Endothelial cell of umbilical vein (primary cell): Measurements from ENCODE around the gene FTO. TPM values are rescaled to one million over a fixed set of nuclear protein-coding genes. Genes with fewer than 3 reads are reported as not detected.

Experiments
- BruUV-seq: library from RNA; stranded (reverse); fragments of 400-500 nt; replicated peaks from 2 replicates; lab custom pipeline; 2021; lab: Mats Ljungman, UMichigan
- CTCF ChIA-PET: fragments of 300-600, 350-600 bp; sonication (Branson Sonifier 250); formaldehyde crosslinking; loops from one replicate; lab custom pipeline; 2021; ENCODE audit warnings: antibody characterized with exemption, inconsistent platforms; lab: Charles Lee
- POLR2A ChIA-PET: fragments of 300-600, 350-600 bp; sonication (Branson Sonifier 250); formaldehyde crosslinking; loops from one replicate; lab custom pipeline; 2021; ENCODE audit warnings: antibody characterized with exemption, inconsistent platforms; lab: Charles Lee
- DNase-seq: peaks from one replicate; pipeline ENCODE4 v3.0.0-alpha.2; 2011; ENCODE audit warnings: low read depth, low spot score
- FAIRE-seq: peaks from 2 replicates; lab custom pipeline; 2011; peaks lifted over from hg19 to GRCh38; lab: Jason Lieb, UNC
- H2AFZ ChIP-seq: 2 replicates; pipeline ENCODE4 v1.6.0; 2012; ENCODE audit warnings: low read depth, low read length, control low read depth, inconsistent platforms
- H3K27ac ChIP-seq: 2 replicates; pipeline ENCODE4 v1.5.1; 2011; ENCODE audit warnings: low read depth, mild to moderate bottlenecking, control low read depth, low read length, moderate library complexity; ENCODE audit not compliant: insufficient read depth
- H3K27me3 ChIP-seq, 2 experiments: 2 replicates each; pipeline versions ENCODE4 v1.6.0 to v1.6.1; 2011; ENCODE audit warnings: low read length in 2 of 2, mixed read lengths in 1 of 2; ENCODE audit not compliant: control insufficient read depth in 2 of 2, insufficient read depth in 2 of 2
- H3K36me3 ChIP-seq, 2 experiments: 2 replicates in 1 of 2; 3 replicates in 1 of 2; pipeline ENCODE4 v1.5.1; 2011; ENCODE audit warnings: low read length in 2 of 2, mild to moderate bottlenecking in 1 of 2, moderate library complexity in 1 of 2; ENCODE audit not compliant: control insufficient read depth in 2 of 2, insufficient read depth in 2 of 2; ENCODE audit errors: extremely low read depth in 1 of 2
- H3K4me1 ChIP-seq: 3 replicates; pipeline ENCODE4 v1.5.1; 2011; ENCODE audit warnings: mild to moderate bottlenecking, low read length; ENCODE audit not compliant: control insufficient read depth, insufficient read depth; ENCODE audit errors: extremely low read depth
- H3K4me2 ChIP-seq: 2 replicates; pipeline ENCODE4 v1.6.1; 2011; ENCODE audit warnings: low read length, control low read depth, mixed read lengths; ENCODE audit not compliant: insufficient read depth
- H3K4me3 ChIP-seq, 3 experiments: fragments of 200-600 bp in 1 of 3; sonication (generic), shearing (Covaris generic) in 1 of 3; replicated peaks in 1 of 3; 2 replicates each; pipeline ENCODE4 v1.5.1; 2011 to 2016; ENCODE audit warnings: control low read depth in 3 of 3, low read length in 3 of 3, mild to moderate bottlenecking in 2 of 3, inconsistent platforms in 1 of 3, low read depth in 1 of 3, moderate library complexity in 1 of 3; ENCODE audit not compliant: insufficient read depth in 1 of 3
- H3K79me2 ChIP-seq: 2 replicates; pipeline ENCODE4 v1.6.0; 2012; ENCODE audit warnings: low read length, inconsistent platforms; ENCODE audit not compliant: control insufficient read depth, insufficient read depth
- H3K9ac ChIP-seq: replicated peaks from 2 replicates; pipeline ENCODE3; 2011; ENCODE audit warnings: low read length, control low read depth; ENCODE audit not compliant: insufficient read depth; ENCODE audit errors: extremely low read depth
- H3K9me1 ChIP-seq: replicated peaks from 3 replicates; pipeline ENCODE4 v1.6.0; 2011; ENCODE audit warnings: mild to moderate bottlenecking, low read length; ENCODE audit not compliant: control insufficient read depth, insufficient read depth; ENCODE audit errors: extremely low read depth
- H3K9me3 ChIP-seq: replicated peaks from 2 replicates; pipeline ENCODE4 v1.5.1; 2012; ENCODE audit warnings: low read length, inconsistent platforms; ENCODE audit not compliant: control insufficient read depth, insufficient read depth
- H4K20me1 ChIP-seq: replicated peaks from 2 replicates; pipeline ENCODE3; 2011; ENCODE audit warnings: mild to moderate bottlenecking, low read length; ENCODE audit not compliant: control insufficient read depth, insufficient read depth; ENCODE audit errors: extremely low read depth
- CTCF ChIP-seq, 2 donors: IDR thresholded peaks; 1 replicate in 1 of 2; 2 replicates in 1 of 2; pipeline ENCODE4 v1.5.1; 2011; ENCODE audit warnings: low read length in 2 of 2, mild to moderate bottlenecking in 2 of 2, moderate library complexity in 2 of 2, control low read depth in 1 of 2, inconsistent platforms in 1 of 2, low read depth in 1 of 2; ENCODE audit not compliant: insufficient read depth in 1 of 2; ENCODE audit errors: extremely low read depth in 1 of 2
- EZH2 ChIP-seq: IDR thresholded peaks from 2 replicates; pipeline ENCODE4 v1.6.1; 2012; ENCODE audit warnings: borderline replicate concordance, low read depth, mild to moderate bottlenecking, moderate library complexity, low read length, inconsistent platforms; ENCODE audit not compliant: severe bottlenecking
- FOS ChIP-seq: IDR thresholded peaks from 2 replicates; pipeline ENCODE4 v1.6.1; 2011; ENCODE audit warnings: mild to moderate bottlenecking, low read length, moderate library complexity, borderline replicate concordance; ENCODE audit not compliant: insufficient read depth
- GATA2 ChIP-seq: IDR thresholded peaks from 2 replicates; pipeline ENCODE4 v1.7.0; 2011; ENCODE audit warnings: low read depth, mild to moderate bottlenecking, moderate library complexity, mixed read lengths, low read length; ENCODE audit not compliant: insufficient read length, insufficient read depth
- JUN ChIP-seq: IDR thresholded peaks from 2 replicates; pipeline ENCODE4 v1.6.1; 2011; ENCODE audit warnings: borderline replicate concordance, low read depth; ENCODE audit not compliant: insufficient read length, insufficient read depth
- POLR2AphosphoS5 ChIP-seq: IDR thresholded peaks from 2 replicates; pipeline ENCODE4 v1.6.1; 2012; ENCODE audit warnings: low read depth, mild to moderate bottlenecking, control low read depth, low read length, moderate library complexity; ENCODE audit not compliant: insufficient read depth
- dilution Hi-C: fragments of 300-500 bp; cut with MboI; formaldehyde crosslinking; loops from one replicate; pipeline ENCODE4 v1.15.0; 2019; ENCODE audit warnings: low sequenced_read_pairs; ENCODE audit not compliant: extremely low pct_ligation_motif_present
- intact Hi-C: fragments of 100-400 bp; cut with micrococcal nuclease; formaldehyde crosslinking; loops from one replicate; pipeline ENCODE4 v1.10.0; 2022
- polyA plus RNA-seq, 4 experiments: library from polyadenylated mRNA; depleted of rRNA in 3 of 4; stranded (reverse) in 3 of 4; unstranded in 1 of 4; fragments of >200 nt; gene quantifications; 2 replicates each; pipeline versions ENCODE4 v1.2.1 to v1.2.3, GENCODE V29; 2011 to 2012; ENCODE audit warnings: missing spikeins in 1 of 4
- total RNA-seq: library from RNA; stranded (reverse); gene quantifications from 2 replicates; pipeline ENCODE4 v1.2.3, GENCODE V29; 2021

The FTO gene
- total and polyA plus RNA-seq, 2 donors (not counting 3 experiments of a cell fraction or from before 2014, with no cell fraction given) = 48.6 to 87.1 TPM

DNA sequence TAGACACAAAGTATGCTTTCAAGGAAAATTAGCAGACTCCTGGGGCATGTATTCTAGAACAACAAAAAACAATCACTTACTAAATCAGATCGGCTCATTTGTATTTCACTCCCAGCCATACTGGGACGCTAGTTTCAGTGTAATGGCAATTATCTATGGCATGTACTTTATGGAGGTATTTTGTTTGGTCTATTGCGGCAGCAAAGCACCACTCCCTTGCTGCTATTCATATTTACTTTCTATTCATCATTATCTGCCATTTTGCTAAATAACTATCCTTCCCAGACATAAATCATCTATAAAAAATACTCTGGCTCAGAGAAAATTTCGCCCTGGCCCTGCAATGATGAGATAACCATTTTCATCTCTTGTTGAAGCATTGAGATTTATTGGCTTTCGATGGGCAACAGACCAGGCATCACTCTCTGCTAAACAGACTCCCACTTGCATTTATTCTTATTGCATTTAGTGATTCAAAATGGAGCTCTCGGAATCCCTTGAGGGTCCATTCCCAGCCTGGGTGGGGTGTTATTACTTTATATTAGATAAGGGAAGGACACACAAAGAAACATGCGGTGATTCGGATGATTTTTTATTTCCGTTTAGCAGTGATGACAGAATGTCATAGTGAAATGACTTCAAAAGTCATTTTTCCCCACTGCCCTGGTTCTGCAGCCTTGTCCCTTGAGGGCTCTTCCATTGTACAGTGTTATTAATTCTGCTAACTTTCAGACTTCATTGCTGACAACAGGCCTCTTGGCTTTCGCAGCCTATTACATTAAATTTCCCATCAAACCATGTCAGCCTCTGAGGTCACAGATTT, 356.9 kb downstream of the FTO start:
- ChIA-PET CTCF (no interaction called here), POLR2A (no interaction called here)
- no peak overlapping the region for H3K9ac ChIP-seq
- TF ChIP-seq GATA2 (no peak), POLR2AphosphoS5 (no peak)
- dilution Hi-C loops = no loop called here
- no peak overlapping the region for H3K27ac ChIP-seq
- no peaks in the 10 kb centered on the region for H3K4me1 ChIP-seq
- H4K20me1 ChIP-seq = no peaks in the 10 kb centered on the region
- intact Hi-C loops = no loop called here
- no peak overlapping the region for H3K4me3 ChIP-seq
- no peak for DNase-seq
- H3K9me1 ChIP-seq = no peaks in the 10 kb centered on the region
- no peak overlapping the region for H3K4me2 ChIP-seq
- H3K79me2 ChIP-seq = no peaks in the 10 kb centered on the region
- FAIRE-seq = no peak
- BruUV-seq = no TSS peak
- H2AFZ ChIP-seq = no peak overlapping the region
- H3K27me3 ChIP-seq = no peaks in the 10 kb centered on the region
- H3K36me3 ChIP-seq = no peaks in the 10 kb centered on the region
- no peaks in the 10 kb centered on the region for H3K9me3 ChIP-seq

DNA sequence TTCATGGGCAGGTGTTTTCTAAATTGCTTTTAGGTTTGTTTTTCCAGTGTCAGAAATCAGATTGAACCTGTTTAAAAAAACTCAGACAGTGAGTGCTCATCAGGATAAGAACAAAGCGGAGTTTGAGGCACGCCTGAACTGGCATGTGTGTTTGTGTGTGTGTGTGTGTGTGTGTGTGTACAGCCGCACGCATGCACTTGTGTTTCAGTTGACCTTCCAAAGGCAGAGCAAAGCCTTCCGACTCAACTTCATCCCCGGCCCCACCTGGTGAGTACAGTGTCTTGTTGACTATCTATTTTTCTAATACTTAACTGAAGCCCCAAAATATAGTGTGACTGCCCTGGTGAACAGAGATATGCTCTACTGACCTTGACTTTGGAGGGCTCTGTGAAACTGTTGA, 357.5 kb downstream of the FTO start:
- H3K9me3 ChIP-seq = no peaks in the 10 kb centered on the region
- H3K4me3 ChIP-seq = no peak overlapping the region
- DNase-seq (no peak), FAIRE-seq (no peak)
- H3K4me1 ChIP-seq = no peaks in the 10 kb centered on the region
- dilution Hi-C loops (no loop called here), intact Hi-C loops (no loop called here)
- POLR2A ChIA-PET = no interaction called here
- H4K20me1 ChIP-seq = no peaks in the 10 kb centered on the region
- no TSS peak for BruUV-seq
- no peaks in the 10 kb centered on the region for H3K27me3 ChIP-seq
- CTCF ChIA-PET = no interaction called here
- TF ChIP-seq JUN (no peak), POLR2AphosphoS5 (no peak), GATA2 (no peak), CTCF (IDR thresholded peaks at IDR 0.05; ENCODE audit: extremely low read depth in 1 of 2, insufficient read depth in 1 of 2, low read depth in 1 of 2, low read length in 2 of 2) (no peak), FOS (no peak), EZH2 (no peak)
- H3K9me1 ChIP-seq = no peaks in the 10 kb centered on the region
- no peak overlapping the region for H2AFZ ChIP-seq
- no peaks in the 10 kb centered on the region for H3K36me3 ChIP-seq
- H3K27ac ChIP-seq = no peak overlapping the region
- H3K4me2 ChIP-seq = no peak overlapping the region
- no peaks in the 10 kb centered on the region for H3K79me2 ChIP-seq
- no peak overlapping the region for H3K9ac ChIP-seq
